Activated T-cell treated with anti-CD3 and anti-CD28 coated beads for 1 hour (primary cell): ENCODE measurements around the gene PTTG1IP.
A peak's percentile ranks its signal among the peaks of the same experiment; 100 is the strongest.
"Not testable (repeated sequence)": the region's sequence is repeated elsewhere in the genome, so short reads cannot be mapped to it uniquely, and the experiment has no call there.

Experiments used
- DNase-seq: peaks from one replicate; pipeline ENCODE4 v3.0.0-alpha.2; 2020; ENCODE audit warnings: low read depth

The PTTG1IP gene

DNA sequence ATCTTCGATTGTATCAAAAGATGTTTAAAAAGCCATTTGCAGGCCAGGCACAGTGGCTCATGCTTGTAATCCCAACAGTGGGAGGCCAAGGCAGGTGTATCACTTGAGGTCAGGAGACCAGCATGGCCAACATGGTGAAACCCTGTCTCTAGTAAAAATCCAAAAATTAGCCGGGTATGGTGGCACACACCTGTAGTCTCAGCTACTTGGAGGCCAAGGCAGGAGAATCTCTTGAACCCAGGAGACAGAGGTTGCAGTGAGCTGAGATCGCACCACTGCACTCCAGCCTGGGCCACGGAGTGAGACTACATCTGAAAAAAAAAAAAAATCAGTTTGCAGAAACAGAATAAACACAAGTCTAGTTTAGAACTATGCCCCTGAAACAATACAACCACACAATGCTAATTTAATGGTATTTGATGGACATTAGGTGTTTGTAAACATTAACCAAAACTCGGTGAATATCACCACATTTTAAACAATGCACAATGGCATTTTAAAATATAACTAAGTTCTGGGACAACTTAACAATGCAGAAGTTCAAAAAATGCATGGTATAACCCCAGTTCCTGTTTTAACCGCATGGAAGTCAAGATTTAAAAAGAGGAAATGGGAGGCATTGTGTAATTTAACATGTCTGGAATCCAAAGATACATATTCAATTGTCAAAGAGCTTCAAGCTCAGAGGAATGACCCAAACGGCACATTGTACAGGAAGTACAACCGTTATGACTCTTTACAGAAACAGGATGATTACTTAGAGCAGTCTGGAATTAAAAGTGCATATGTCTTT, 7.1 kb upstream of the PTTG1IP start:
- DNase-seq, result no peak

DNA sequence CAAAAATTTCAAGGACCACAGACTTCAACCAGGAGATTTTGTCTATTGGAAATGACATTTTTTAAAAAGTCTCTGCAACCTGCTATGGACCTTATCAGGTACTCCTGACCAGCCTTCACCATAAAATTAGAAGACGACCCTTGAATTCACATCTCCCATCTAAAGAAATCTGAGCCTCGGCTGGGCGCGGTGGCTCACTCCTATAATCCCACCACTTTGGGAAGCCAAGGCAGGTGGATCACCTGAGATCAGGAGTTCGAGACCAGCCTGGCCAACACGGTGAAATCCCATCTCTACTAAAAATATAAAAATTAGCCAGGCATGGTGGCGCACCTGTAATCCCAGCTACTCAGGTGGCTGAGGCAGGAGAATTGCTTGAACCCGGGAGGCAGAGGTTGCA, 5.7 kb upstream of the PTTG1IP start:
- DNase-seq, result not testable (repeated sequence)

DNA sequence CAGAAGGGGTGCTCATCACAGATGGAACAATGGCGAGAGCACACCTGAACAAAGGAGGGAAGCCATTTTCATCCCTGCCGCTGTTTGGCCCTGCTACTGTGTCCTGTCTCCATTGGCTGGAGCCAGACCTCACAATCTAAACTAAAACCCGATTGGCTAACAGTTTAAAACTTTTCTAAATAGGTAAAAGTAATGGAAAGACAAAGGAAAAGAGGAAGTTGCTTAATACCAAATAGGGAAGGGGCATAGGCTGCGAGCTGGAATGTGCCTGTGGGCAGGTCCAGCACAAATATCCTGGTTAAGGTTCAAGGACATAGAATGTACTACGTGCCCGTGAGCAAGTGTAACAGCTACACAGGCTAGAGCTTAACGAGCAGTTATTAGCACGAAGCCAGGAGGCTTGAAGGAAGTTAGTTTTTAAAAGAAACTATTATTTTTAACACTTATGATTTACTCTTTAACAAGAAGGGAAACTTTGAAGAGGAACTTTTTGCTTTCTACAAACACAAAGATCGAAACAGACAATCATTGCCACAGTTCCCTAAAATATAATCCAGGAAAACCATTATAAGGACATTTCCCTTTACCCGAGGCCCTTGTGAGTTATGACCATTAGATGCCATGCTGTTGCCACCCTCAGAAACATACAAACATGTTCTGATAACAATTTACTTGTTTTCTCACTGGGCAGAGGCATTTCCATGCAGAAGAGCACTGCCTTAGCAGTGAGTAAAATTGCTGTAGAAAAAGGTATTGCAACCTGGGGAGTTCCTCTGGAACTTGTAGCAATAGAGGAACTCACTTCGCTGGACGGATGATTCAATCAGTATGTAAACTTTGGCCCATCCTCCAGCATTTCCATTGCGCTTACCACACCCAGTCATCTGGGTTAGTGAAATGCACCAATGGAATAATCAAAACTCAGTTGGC, 4.8 kb upstream of the PTTG1IP start:
- no peak for DNase-seq

DNA sequence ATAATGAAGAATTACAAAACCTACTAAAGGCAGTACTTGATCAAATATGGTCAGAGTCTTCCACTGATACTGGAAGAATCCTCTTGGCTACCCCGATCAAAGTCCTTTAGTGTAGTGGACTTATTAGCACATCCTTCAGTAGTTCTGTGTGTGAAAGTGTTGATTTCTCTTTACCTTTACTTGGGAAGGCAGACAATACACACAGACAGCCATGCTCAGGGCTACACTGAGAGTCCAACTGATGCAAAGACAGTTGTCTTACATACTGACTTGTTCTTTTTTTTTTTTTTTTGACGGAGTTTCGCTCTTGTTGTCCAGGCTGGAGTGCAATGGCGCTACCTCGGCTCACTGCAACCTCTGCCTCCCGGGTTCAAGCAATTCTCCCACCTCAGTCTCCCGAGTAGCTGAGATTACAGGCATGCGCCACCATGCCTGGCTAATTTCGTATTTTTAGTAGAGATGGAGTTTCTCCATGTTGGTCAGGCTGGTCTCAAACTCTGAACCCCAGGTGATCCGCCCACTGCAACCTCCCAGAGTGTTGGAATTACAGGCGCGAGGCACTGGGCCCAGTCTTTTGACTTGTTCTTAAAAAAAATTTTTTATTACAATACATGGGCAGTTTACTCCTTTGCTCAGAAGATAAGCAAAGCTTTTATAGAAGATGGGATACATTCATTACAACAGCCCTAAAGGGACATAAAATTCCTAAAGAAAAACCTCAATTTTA, 3.5 kb upstream of the PTTG1IP start:
- DNase-seq, result no peak

DNA sequence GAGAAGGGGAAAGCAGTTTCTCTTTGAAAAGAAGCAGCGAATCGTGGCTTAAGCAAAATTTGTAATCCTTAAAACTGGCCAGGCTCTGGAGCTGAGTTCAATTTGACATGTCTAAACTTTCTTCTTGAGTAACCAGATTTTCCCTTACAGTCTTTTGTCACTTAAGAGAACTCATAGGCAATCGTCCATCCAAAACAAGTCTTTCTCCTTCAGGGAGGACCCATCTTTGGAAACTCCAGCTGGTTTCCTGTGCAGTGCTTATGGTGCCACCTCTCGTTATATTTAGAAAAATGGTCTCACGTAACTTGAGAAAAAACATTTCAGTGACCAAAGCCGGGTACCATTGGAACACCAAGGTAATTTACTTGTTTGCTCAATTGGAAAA, 1.8 kb upstream of the PTTG1IP start:
- no peak for DNase-seq

DNA sequence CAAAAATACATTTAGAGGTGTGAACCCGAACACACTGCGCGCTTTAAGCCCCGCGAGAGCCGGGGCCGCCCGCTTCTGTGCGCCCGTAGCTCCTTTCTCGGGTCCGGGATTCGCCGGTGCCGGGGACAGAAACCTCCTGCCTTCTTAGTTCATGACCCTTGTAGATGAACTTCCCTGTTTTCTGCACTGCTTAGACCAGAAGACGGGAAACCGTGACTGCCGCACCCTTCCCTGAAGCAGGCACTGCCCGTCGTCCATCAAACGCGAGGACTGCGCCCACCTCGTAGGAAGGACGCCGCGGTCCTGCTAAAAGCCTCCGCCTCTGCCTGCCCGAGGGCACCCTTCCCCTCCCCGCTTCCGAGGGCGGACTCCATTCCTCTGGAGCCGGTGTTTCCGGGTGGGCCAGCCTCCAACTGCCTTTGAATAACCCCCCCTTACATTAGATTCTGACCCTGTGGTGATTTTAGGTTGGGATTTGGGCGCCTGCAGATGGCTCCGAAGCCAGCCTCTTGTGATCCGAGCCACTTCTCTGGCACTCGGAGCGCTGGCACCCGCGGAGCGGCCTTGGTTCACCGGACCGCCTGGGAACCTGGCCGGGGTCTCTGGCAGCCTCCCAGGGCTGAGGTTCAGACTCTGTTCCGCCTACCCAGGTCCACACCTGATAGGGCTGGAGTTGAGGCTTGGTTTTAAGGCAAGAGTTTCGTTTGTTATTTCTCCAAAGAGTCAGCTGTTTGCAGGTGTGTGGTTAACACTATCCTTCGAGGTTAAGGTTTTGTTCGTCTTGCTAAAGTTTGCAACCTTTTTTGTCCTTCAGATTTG, 1.2 kb upstream of the PTTG1IP start:
- DNase-seq, result peak; percentile 22

DNA sequence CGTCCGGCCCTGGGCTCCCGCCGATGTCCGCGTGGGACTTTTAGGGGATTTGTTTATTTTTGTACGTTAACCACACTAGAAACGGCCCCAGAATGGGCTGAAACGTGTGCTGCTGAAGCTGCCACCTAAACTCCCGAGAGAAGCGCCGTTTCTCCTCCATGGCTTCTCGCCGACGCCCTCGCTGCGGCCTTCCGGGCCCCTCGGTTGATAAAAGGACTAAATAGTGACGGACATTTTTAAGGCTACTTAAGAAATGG, 678 bp upstream of the PTTG1IP start:
- peak; percentile 15 for DNase-seq

DNA sequence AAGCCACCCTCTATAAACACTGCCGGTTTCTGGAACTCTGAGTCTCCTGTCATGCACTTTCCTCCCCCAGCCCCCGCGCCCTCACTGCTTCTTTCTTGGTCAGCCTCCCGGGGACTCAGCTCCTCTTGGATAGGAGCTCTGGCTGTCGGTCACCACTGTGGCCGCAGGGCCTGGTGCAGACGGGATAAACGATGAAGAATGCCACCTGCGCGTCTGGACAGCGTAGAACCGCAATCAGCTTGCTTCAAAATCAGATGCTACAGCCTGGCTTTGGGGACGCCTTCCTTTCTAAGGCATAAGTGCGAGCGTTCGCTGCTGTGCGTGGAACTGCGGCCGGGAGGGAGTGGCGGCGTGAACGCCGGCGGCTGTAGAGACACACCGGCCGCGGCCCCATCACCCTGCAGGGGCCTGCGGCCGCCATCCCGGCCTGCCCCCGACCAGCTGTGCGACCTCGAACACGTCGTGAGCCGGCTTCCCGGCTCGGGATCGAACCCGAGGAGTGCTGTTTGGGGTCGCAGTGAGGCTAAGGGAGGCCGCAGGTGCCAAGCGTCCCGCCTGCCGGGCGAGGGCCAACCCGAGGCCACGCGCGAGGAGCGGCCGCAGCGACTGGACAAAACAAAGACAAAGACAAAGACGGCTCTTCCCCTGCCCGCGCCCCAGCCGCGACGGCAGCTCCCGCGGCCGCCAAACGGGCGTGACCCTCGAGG, 688 bp downstream of the PTTG1IP start:
- DNase-seq, result no peak

DNA sequence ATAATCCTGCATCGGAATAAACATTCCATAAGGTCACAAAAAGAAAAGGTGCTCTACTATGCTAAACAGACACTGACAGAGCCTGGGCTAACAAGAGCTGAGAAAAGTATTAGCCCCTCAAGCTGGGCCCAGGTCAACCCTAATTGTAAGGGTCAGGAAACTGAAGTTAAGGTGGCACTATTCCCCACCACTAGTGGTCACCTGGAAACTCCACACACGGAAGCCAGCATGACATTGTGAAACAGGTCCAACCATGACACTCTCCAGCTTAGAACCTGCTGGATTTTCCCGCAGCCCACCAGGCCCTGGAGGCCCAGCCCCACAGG, 1.2 kb downstream of the PTTG1IP start:
- DNase-seq, result no peak

DNA sequence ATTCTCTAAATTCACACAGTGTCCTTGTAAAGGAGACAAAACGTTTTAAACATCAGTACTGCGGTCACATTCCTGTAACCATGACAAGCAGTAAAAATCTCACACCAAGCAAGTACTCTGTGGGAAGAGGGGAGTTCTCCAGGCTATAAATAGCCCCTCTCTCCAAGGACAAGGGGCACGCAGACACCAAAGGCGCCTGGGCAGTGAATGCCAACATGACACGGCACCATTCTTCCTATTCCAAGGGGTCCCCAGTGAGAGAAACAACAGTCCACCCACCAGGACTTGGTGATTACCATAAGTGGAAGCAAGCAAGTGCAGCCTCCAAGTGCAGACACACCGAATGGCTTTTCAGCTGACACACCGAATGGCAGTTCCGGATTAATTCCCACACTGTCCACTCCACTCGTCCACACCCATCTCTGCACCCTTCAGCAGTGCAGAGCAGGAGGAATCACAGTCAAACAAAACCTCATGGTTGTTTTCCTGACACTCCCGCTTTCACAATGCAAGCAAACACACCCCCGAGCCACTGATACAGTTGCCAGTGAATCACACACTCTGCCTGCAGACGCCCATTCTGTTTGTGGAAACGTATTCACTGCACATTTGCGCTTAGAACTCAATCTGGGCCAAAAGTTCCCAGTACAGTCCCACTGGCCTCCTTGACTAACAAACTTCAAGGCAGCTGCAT, 1.8 kb downstream of the PTTG1IP start:
- DNase-seq, result no peak

DNA sequence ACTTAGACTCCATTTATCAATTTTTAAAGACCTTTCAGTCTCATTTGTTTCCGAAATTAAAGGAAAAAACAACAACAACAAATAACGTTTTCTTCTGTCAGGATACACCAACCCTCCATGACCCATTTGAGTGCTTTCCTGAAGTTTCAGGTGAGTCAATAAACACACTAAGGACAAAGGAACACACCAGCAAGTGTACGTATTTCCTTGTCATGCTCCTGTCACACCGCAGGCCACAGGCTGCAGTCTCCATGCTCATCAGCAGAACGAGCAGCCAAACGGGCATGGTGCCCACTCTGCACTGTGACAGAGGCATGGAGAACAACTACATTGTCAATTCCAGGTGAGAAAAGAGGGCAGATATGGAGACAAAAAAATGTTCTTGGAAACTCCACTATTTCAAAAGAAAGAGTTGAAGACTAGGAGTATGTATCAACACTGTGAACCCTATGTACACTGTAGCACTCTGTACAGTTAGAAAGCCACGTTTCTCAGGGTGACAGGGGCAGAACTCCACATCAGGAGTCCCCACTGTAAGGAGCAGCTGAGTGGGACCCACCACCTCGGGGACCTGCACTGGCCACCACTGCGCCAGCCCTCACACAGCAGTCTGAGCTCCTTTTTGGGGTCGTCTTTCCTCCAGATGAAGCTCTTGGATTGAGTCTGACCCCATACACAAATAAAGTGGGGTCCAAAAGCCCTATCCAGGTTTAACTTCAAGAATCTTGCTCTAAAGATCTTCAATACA, 2.6 kb downstream of the PTTG1IP start:
- no peak for DNase-seq

DNA sequence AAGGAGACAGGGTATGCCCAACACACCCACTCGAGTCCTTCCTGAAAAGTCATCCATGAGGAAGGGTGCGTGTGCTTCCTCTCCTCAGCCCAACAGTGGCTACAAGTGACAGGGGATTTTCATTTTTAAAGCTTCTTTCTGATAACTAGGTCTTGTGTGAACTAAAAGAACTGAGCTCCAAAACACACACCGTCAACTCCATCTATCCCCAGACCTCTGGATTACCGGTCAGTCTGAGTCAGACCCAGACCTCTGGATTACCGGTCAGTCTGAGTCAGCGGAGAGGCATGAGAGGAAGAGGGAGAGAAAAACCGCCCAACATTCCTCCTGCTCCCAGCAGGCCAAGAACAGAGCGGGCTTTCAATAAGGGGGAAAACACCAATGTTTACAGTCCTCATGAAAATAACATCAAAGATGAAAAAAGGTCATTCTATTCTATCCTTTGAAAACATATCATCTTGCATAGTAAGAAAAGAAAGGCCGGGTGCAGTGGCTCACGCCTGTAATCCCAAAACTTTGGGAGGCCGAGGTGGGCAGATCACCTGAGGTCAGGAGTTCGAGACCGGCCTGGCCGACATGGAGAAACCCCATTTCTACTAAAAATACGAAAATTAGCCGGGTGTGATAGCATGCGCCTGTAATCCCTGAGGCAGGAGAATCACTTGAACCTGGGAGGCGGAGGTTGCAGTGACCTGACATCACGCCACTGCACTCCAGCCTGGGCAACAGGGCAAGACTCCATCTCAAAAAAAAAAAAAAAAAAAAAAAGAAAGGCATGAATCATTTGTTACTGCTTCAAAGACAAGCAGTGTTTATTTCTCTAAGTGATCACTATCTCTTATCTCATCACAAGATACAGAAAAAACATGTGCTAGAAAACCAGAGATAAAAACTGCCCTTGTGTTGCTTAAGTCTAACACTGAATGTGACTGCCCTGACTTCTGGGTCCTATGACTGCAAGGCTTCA, 3.4 kb downstream of the PTTG1IP start:
- no peak for DNase-seq

DNA sequence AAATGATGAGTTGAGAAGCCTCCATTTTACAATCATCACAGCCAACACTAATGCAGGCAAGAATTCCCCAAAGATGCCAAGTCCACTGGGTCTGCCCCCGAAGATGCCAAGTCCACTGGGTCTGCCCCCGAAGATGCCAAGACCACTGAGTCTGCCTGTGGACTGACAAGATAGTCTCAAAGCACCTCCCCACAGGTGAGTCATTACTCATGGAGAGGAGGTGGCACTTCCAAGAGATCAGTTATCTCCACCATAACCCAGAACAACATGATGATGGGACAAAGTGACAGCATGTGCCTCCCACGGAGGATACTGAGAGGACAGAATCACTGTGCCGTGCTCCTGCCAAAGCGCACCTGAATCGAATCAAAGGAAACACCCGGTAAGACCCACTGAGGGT, 4.8 kb downstream of the PTTG1IP start:
- no peak for DNase-seq

DNA sequence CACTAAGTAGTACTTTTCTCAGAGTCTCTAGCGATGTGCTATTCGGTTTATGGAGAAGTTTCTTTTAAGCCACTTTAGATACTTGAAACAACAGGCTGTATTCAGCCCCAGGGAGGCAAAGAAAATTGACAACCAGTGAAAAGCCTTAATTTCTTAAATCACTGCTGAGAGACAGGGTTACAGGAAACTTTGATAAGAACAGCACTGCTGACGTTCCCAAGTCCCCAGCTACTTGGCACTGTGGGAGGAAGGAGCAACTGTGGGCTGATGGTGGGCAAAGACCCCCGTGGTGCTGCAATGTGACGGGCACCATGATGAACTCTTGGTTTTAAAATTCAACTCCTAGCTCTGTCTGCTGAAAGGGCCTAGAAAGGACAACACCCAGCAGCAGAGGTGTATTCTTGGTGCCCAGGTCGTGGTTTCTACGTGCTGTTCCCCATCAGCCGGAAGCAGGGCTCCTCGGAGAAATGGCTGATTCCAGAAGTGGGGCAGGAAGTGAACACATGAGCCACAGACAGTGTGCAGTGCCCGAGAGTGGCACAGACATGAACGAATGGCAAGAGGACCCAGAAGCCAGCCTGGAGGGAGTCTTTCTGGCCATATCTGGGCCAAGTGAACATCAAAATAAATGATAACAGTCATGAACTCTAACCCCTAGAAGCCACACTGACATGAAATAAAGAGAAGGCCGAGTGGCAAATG, 5.3 kb downstream of the PTTG1IP start:
- DNase-seq, result peak; percentile 27

DNA sequence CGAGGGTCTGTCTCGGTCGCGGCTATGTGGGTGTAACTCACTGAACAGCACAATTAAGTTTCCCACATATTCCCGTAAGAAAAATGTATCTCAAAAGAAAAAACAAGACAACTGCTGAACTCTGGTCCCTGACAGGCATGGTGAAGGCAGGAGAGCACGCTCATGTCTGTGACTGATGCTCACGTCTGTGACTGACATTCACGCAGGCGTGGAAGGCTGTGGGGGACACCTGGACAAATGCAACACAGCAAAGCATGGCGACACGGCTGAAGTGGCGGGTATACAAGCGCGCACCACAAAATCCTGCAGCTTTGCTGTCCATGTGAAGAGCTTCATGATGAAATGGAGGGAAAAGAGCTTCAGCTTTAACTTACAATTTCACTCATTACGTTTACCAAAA, 6.0 kb downstream of the PTTG1IP start:
- no peak for DNase-seq

DNA sequence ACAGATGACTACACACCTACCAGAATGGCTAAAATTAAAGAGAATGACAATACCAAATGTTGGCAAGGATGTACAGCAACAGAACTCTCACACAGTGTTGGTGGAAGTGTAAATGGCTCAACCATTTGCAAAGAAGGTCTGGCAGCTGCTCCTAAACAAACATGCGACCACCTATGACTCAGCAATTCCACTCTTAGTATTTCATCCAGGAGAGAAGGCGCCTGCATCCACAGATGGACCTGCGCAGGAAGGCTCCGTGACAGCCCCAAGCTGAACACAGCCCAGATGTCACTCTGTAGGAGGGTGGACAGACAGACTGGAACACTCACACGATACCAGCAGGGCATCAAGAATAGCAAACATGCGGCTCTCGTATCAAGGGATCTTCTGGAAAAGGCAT, 6.7 kb downstream of the PTTG1IP start:
- no peak for DNase-seq

DNA sequence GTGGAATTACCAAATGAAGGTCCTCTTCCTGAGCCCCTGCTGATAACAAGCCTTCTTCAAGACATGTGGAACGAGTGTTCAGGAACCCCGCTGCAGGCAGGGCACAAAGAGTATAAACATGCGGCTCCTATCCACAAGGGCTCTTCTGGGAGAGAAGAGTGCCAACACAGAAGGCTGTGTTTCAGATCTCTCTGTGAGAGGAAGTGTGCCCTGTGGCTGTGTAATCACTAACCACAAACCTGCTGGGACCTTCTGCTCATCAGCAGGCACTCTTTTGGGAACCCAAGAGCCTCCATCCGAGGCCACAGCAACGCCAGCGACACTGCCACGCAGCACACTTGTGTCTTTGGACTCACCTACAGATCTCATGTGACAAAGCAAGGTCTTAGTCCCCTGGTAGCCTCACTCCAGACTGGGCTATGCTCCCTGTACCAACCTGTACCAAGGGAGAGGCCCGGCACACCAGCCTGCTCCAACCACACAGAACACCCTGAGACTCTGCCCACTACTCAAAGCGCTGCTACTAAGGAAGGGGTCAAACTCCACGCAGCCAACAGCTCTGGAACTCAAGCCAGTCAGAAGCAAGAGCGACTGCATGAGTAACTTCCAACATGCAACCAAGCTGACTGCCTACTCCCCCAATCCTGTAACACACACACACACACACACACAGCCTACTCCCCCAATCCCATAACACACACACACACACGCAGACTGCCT, 7.8 kb downstream of the PTTG1IP start:
- DNase-seq, result no peak
